ENCODE results near the gene FADD.
"Not testable (repeated sequence)": the region's sequence is repeated elsewhere in the genome, so short reads cannot be mapped to it uniquely, and the experiment has no call there.

The FADD gene

DNA sequence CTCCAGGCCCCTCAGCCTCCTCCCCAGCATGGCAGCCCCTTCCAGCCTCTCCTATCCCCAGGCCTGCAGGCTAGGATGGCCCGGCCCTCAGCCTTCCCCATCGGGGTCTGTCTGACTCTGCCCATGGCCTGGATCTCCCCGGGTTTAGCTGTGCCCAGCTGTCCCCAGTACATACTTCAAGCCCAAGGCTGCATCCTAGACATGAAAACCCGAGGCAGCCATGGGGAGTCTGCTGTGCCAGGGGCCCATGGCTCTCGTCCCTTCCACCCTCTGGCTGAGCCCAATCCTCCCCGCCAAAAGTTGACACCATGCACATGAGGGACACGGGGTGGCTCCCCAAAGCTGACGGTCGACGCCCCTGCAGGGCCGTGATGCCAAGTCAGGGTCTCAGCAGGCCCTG, 22.2 kb upstream of the FADD start:
- no peak for DNase-seq (ENCODE audit: low read depth in 1 of 2, low spot score in 1 of 2)

DNA sequence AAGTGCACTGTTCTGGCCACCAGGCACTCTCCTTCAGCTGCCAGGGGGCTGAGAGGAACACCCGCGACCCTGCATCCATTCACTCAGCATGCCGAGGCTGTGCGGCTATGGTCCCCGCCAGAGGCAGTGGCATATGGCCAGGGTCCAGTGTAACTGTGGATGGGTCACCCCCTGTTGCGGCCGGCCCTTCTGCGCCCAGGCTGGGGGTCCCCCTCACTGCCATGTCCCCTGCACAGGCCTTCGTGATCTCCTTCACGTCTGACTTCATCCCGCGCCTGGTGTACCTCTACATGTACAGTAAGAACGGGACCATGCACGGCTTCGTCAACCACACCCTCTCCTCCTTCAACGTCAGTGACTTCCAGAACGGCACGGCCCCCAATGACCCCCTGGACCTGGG, 20.8 kb upstream of the FADD start:
- DNase-seq (ENCODE audit: low read depth in 1 of 2, low spot score in 1 of 2), result no peak

DNA sequence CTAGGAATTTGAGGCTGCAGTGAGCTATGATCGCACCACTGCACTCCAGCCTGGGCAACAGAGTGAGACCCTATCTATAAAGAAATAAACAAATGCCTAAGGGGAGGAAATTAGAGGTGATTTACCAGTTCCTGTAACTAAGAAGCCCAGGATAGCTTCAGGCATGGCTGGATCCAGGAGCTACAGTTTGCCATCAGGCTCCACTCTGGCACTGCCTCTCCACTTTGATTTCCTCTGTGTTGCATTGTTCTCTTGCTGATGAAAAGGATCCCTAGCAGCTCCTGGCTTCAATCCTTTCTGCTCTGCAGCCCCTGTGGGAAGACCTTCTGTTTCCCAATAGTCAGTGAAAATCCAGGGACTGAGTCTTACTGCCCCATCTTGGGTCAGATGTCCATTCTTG, 20.1 kb upstream of the FADD start:
- DNase-seq (ENCODE audit: low read depth in 1 of 2, low spot score in 1 of 2), result no peak

DNA sequence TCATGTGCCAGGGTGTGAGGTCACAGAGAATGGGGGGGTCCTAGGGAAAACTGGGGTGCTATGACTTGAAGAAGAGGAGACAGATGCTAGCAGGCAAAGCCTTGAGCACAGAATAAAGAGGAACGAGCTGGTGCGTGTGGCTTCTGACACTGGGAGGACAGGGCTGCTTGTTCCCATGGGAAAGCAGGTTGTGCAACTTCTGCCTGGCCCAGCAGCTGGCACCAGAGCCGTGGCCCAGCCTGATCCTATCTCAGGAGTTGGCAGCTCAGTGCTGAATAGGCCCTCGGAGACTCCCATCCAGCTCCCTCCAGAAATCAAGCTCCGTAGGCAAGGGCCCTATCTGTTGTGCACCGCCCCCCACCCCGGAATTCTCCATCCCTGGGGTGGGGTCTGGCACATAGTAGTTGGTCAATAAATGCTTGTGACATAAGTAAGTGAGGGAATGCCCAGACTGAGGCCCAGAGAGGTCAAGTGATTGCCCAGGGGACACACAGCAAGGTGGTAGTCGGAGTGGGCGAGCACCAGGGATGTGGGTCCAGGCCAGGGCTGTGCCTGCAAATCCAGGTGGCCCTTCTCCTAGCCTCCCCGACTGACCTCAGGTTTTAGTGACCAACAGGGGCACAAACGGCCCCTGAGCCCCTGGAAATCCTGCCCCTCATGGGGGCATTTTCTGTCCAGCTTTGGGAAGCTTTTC, 19.5 kb upstream of the FADD start:
- DNase-seq (ENCODE audit: low read depth in 1 of 2, low spot score in 1 of 2), result no peak

DNA sequence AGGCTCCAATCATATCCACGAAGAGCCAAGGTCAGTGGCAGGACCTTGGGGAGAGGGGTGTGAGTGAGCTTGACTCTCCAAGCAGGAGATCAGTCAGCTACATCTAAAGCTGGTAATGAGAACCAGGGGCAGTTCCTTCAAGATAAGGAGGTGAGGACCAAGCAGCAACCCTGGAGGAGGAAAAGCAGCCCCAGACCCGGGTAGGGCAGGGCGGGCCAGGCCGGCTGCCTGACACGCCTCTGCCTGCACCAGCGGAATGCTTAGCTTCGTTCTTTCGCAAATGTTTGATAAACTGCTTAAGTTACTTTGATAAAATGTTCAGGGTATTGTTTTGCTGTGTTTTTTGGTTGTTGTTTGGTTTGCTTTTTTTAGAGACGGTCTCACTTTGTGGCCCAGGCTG, 18.7 kb upstream of the FADD start:
- no peak for DNase-seq (ENCODE audit: low read depth in 1 of 2, low spot score in 1 of 2)

DNA sequence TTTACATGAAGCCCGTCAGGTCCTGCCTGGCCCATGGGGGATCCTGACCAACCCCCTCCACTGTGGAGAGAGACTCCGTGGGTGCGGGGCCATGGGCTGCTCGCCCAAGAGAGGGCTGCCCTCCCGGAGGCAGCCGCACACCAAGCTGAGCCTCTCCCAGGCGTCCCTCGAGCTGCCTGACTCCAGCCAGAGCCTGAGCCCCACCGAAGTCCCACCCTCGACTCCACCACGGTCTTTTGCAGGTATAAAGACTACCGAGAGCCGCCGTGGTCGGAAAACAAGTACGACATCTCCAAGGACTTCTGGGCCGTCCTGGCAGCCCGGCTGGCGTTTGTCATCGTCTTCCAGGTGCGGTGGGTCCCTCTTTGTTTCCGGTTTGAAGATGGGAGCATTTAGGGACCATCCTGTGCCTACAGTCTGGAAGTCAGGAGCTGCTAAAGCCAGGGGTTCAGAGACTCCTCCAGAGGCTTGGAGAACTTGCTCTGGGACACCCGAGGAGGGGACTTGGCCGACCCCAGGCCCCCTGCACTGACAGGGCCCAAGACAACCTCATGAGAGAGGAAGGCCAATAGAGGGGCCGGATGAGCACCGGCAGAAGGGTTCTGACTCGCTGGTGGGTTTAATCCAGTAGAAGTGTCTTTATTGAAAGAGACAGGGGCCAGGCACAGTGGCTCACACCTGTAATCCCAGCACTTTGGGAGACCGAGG, 17.6 kb upstream of the FADD start:
- no peak for DNase-seq (ENCODE audit: low read depth in 1 of 2, low spot score in 1 of 2)

DNA sequence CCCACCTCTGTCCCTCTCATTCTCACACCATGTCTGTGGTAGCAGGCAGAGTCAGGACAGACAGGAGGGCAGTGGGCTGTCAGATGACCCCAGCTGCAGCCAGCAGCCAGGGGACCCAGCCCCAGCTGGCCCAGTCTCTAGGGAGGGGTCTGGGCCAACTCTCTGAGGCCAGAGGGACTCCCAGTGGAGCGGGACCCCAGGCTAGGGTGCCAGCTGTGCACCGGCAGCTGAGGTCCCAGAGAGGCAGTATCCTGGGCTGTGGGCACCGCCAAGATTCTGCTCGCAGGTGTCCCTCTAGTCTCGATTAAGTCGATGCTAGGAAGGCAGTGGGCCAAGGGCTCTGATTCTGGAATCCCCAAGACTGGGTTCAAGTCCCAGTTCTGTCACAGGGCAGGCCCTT, 16.7 kb upstream of the FADD start:
- DNase-seq (ENCODE audit: low read depth in 1 of 2, low spot score in 1 of 2), result no peak

DNA sequence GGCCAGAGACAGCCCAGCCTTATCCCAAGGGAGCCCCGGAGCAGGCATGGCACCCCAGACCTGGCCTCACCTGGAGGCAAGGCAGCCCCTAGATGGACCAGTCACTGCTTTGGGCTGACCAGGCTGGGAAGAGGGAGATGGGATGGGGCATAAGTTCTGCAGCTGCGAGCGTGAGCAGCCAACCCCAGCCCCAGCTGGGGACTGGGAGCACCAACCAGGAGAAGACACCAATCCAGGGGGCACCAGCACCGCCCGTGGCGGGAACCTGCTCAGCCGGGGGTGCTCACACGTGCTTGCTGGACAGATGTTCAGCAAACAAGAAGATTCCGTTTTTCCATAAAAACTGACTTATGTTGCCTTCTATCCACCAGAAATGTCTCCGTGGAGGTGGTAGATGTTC, 16.2 kb upstream of the FADD start:
- DNase-seq (ENCODE audit: low read depth in 1 of 2, low spot score in 1 of 2), result no peak

DNA sequence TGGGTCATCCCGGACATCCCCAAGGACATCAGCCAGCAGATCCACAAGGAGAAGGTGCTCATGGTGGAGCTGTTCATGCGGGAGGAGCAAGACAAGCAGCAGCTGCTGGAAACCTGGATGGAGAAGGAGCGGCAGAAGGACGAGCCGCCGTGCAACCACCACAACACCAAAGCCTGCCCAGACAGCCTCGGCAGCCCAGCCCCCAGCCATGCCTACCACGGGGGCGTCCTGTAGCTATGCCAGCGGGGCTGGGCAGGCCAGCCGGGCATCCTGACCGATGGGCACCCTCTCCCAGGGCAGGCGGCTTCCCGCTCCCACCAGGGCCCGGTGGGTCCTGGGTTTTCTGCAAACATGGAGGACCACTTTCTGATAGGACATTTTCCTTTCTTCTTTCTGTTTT, 15.3 kb upstream of the FADD start:
- no peak for DNase-seq (ENCODE audit: low read depth in 1 of 2, low spot score in 1 of 2)

DNA sequence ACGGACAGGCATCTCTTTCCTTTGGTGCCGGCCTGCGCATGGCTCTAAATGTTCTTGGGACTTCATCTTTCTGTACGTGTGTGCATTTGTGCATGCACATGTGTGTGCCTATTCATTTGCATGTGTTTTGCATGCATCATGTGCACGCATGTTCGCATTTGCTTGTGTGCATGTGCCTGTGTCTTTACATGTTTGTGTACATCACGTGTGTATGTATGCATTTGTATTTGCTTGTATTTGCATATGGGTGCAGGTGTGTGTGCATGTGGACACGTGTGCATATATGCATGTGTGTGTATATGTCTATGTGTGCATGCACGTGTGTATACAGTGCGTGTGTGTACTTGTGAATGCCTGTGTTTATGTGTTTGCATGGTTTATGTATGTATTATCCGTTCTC, 13.5 kb upstream of the FADD start:
- no peak for DNase-seq (ENCODE audit: low read depth in 1 of 2, low spot score in 1 of 2)

DNA sequence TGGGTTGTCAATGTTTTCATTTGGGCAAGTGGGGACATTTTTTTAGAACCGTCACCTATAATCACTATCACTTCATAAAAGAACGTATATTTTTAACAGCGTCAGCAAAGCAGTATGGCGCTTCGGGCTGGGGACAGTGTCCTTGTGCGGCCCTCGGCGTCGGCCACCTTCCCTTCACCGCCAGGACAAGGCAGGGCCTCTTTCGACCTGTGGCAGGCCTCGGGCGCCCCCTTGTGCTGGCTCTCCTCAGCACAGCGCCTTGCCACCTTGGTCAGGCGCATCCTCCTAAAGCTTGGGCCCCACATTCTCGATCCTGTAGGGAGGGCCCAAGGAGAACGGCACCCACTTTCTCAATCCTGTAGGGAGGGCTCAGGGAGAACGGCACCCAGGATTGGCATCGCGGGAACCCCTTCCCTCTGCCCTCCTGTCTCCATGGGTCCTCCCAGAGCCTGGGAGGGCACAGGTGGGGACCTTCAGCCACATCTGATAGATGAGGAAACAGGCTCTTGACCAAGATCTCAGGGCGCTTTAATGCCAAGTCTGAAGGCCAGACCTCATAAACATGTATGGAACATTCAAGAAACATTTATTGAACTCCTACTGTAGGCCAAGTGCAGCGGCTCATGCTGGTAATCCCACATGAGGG, 11.5 kb upstream of the FADD start:
- DNase-seq (ENCODE audit: low read depth in 1 of 2, low spot score in 1 of 2), result peak; percentile 13 to 31

DNA sequence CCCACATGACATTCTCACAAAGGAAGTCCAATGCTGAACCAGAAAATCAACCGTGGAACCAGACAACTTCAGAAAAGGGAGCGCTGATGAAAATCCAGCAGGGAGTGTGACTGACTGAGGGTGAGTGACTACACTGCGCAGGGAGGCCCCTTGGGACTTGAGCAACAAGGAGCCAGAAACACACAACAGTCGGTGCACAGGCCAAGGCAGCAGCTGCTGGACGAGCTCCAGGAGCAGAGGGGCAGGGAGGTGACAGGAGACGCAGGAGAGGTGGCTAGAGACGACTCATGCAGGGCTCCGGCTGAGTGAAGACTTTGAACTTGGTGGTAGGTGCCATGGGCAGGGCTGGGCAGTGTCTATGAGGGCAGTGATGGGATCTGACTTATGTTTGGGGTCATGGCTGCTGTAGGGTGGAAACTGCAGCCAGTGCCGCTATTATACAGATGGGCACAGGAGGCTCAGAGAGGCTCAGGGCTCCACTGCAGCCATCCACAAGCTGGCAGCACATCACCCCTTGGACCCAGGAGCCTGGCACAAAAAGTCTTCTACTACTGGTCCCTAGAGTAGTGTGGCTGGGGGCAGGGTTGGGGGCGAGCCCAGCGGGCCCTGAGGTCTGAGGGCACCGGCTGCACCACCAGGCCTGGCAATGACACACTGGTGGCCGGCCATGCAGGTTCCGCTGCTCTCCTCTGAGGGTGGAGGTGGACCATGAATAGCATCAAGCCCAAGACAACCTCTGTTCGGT, 10.3 kb upstream of the FADD start:
- no peak for DNase-seq (ENCODE audit: low read depth in 1 of 2, low spot score in 1 of 2)

DNA sequence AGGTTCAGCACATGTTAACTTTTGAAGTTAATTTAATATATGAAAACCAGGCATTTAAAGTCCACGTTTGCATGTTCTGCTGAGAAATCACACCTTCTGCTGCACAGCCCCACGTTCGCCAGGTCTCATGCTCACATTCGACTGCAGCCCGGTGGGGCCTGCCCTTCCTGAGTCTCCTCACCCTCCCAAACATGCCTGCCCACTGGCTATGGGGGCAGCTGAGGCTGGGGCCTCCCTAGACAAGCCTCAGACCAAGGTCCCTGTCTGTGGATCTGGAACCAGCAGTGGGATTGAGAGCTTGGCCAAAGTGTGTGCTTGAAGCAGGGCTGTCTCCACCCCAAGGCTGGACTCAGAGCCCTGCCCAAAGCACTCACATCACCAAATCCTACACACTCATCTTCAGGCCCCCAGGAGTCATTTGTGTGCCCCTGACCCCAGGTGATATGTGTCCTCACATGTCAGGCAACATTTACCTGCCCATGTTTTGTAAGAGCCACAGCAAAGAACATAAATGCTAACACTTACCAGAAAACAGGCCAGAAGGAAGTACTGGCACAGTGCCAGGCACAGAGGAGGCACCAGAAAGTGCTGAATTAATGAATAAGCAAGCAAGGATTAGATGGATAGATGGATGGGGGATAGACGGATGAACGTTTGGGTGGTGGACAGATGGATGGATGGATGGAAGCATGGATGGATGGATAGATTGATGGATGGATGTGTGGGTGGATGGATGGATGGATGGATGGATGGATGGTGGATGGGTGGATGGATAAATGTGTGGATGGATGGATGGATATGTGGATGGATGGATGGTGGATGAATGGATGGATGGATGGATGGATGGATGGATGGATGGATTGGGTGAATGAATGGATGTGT, 9.4 kb upstream of the FADD start:
- DNase-seq (ENCODE audit: low read depth in 1 of 2, low spot score in 1 of 2), result no peak

DNA sequence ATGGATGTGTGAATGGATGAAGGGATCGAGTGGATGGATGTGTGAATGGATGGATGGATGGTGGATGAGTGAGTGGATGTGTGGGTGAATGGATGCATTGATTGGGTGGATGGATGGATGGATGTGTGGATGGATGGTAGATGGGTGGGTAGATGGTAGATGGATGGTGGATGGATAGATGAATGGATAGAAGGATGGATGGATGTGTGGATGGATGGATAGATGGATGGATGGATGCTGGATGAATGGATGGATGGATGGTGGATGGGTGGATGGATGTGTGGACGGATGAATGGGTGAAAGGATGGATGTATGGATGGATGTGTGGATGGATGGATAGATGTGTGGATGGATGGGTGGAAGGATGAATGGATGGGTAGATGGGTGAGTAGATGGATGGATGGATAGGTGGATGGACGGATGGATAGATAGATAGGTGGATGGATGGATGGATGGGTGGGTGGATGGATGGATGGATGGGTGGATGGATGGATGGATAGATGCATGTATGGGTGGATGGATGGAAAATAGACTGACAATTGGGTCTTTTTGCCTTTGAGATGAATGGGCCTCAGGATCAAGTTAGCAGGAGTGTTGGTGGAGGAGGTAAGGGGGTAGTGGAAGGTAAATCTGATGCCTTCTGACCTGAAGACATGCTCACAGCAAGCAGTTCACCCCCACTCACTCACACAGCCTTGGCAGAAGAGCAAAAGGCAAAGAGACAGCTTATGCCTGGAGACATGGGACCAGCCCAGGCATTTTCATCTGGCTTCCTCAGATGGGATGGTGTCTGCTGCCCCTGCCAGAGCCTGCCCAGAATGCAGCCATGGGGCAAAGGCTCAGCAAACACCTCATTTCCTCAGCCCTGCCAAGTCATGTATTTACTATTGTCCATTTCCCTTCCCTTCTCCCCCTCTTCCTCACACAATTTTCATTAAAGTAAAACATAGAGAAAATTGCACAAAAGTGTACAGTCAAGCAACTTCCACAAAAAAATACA, 8.0 kb upstream of the FADD start:
- DNase-seq (ENCODE audit: low read depth in 1 of 2, low spot score in 1 of 2), result no peak

DNA sequence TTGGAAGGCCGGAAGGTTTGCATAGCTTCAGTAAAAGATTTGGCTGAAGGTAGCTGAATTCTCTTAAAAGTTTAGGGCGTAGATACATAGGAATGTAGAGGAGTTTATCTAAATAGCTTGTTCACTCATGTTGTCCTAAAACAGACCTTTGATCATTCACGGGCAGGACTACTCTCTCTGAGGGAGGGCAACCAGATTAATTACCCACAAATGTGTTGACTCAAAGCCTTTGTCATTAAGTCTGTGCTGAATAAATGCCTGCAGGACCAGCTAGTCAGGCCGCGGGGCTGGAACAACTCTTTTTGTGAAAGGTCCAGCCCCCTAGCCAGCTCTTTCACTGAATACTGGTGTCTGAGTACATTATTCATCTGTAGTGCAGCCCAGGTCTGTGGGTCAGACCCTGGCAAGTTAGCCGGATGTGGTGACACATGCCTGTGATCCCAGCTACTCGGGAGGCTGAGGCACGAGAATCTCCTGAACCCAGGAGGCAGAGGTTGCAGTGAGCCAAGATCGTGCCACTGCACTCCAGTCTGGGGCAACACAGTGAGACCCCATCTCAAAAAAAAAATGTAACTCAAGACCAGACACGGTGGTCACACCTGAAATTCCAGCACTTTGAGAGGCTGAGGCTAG, 2.8 kb upstream of the FADD start:
- DNase-seq (ENCODE audit: low read depth in 1 of 2, low spot score in 1 of 2), result no peak

DNA sequence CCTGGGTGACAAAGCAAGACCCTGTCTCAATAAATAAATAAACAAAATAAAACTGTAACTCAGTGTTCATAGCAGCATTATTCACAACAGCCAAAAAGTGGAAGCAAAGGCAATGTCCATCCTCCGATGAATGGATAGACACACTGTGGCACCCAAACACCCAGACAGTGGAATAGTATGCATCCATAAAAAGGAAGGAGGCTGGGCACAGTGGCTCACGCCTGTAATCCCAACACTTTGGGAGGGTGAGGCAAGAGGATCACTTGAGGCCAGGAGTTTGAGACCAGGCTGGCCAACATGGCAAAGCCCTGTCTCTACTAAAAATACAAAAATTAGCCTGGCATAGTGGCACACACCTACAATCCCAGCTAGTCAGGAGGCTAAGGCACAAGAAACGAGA, 2.0 kb upstream of the FADD start:
- DNase-seq (ENCODE audit: low read depth in 1 of 2, low spot score in 1 of 2), result not testable (repeated sequence)

DNA sequence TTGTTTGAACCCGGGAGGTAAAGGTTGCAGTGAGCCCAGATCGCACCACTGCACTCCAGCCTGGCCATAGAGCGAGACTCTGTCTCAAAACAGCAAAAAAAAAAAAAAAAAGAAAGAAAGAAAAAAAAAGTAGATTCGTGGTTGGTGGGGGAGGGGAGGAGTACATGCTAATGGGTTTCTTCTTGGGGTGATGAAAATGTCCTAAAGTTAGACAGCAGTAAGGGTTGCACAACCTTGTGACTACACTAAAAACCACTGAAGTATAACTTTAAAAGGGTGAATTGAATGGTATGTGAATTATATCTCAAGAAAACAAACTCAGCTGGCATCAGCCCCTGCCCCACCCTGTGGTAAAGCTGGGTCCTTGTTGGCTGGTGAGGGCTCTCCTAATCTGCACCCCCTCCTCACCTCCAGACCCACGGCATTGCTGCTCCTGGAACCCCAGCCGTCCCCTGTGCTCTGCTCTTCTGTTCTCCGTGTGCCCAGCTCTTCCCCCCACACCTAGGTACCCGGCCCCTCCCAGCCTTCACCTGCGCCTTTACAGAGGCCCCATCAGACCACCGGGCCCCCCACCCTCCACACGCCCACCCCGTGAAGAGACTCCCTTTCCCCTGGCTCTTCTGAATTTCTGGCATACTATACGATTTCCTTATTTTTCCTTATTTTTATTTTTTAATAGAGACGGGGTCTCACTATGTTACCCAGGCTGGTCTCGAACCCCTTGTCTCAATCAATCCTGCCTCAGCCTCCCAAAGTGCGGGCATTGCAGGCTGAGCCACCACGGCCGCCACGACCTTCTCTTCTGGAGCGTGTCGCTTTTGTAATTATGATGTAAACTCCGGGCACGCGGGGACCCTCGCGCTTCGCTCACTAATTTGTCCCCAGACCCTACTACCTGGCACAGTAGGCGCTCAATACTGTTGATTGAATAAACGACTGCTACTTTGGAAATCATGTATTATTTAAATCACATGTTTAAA, 924 bp upstream of the FADD start:
- DNase-seq (ENCODE audit: low read depth in 1 of 2, low spot score in 1 of 2), result no peak

All from stimulated activated CD4-positive, alpha-beta T cell treated with anti-CD3 and anti-CD28 coated beads, Interleukin-15, amount 100 ng/mL, for 1 hour (primary cell).